Mesothelial cell of epicardium (in vitro differentiated cells): ENCODE data around the gene CDH13. TPM values are rescaled to one million over a fixed set of nuclear protein-coding genes. Genes with fewer than 3 reads are reported as not detected.

Experiments used
- DNase-seq, 2 experiments: peaks; one replicate each; pipeline ENCODE4 v3.0.0; 2021; ENCODE audit warnings: low spot score in 2 of 2; ENCODE audit not compliant: unreplicated experiment in 2 of 2
- H3K27ac Mint-ChIP-seq: 2 replicates; pipeline ENCODE4 v1.8.0; 2021; ENCODE audit warnings: mixed read lengths
- H3K27me3 Mint-ChIP-seq: 2 replicates; pipeline ENCODE4 v1.8.0; 2021; ENCODE audit warnings: low read depth, mixed read lengths
- H3K36me3 Mint-ChIP-seq: 2 replicates; pipeline ENCODE4 v1.8.0; 2021; ENCODE audit warnings: mixed read lengths
- H3K4me1 Mint-ChIP-seq: 2 replicates; pipeline ENCODE4 v1.8.0; 2021; ENCODE audit warnings: mixed read lengths
- H3K4me3 Mint-ChIP-seq: 2 replicates; pipeline ENCODE4 v1.8.0; 2021; ENCODE audit warnings: mild to moderate bottlenecking, moderate library complexity, mixed read lengths
- H3K9me3 Mint-ChIP-seq: 2 replicates; pipeline ENCODE4 v1.8.0; 2021; ENCODE audit warnings: mixed read lengths
- CTCF ChIP-seq: fragments of 200-600 bp; sonication (generic); IDR thresholded peaks from one replicate; pipeline ENCODE4 v1.5.0; 2021; ENCODE audit warnings: antibody characterized with exemption; ENCODE audit not compliant: unreplicated experiment
- total RNA-seq: library from RNA; stranded (reverse); gene quantifications from 3 replicates; pipeline ENCODE4 v1.2.1, GENCODE V29; 2021

CDH13 gene
- total RNA-seq, 1 donor from 2014 or later, result 0.80 TPM

DNA sequence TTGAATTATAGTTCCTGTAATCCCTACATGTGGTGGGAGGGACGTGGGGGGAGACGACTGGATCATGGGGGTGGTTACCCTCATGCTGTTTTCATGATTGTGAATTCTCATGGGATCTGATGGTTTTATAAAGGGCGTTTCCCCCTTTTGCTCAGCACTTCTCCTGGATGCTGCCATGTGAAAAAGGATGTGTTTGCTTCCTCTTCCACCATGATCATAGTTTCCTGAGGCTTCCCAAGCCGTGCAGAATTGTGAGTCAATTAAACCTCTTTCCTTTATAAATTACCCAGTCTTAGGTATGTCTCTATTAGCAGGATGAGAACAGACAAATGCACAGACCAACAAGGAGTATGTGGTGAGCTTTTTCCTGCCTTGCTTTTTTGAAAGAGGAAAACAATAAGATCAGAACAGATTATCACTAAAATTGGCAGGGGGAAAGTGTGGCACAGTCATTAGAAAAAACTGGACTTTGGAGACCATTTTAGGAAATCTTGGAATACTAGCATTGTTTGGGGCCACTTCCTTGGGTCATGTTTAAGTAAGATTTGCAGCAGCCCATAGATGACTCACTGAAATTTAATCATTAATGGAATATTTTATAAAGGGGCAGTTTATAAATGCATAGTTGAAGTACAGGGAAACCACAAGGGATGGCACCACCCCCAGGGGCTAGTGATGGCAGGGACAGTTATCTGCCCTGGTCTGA, 352.8 kb downstream of the CDH13 start:
- H3K27ac Mint-ChIP-seq, result no peak overlapping the region
- H3K9me3 Mint-ChIP-seq, result peaks cover 14% of the 10 kb centered on the region
- H3K36me3 Mint-ChIP-seq, result no peaks in the 10 kb centered on the region
- DNase-seq, result no peak
- H3K27me3 Mint-ChIP-seq, result peaks cover 2% of the 10 kb centered on the region
- H3K4me3 Mint-ChIP-seq, result no peak overlapping the region
- TF ChIP-seq CTCF, result no peak
- no peaks in the 10 kb centered on the region for H3K4me1 Mint-ChIP-seq

- no peak for DNase-seq
Measured at GRCh38 chr16:82980810-82981209, 354.0 kb downstream of the CDH13 start.

GRCh38 chr16:82987767-82988166, 361.0 kb downstream of the CDH13 start:
- no peak for TF ChIP-seq CTCF
- H3K27ac Mint-ChIP-seq, result no peak overlapping the region
- H3K36me3 Mint-ChIP-seq, result no peaks in the 10 kb centered on the region
- H3K27me3 Mint-ChIP-seq, result no peaks in the 10 kb centered on the region
- H3K4me3 Mint-ChIP-seq, result no peak overlapping the region
- DNase-seq, result no peak
- no peaks in the 10 kb centered on the region for H3K4me1 Mint-ChIP-seq
- H3K9me3 Mint-ChIP-seq, result no peaks in the 10 kb centered on the region

More at GRCh38 chr16:82980810-82981209, 354.0 kb downstream of the CDH13 start:
- Mint-ChIP-seq H3K4me3 (no peak overlapping the region), H3K36me3 (no peaks in the 10 kb centered on the region), H3K27ac (no peak overlapping the region), H3K27me3 (peaks cover 2% of the 10 kb centered on the region), H3K4me1 (no peaks in the 10 kb centered on the region), H3K9me3 (peaks cover 14% of the 10 kb centered on the region)
- TF ChIP-seq CTCF, result no peak

DNA sequence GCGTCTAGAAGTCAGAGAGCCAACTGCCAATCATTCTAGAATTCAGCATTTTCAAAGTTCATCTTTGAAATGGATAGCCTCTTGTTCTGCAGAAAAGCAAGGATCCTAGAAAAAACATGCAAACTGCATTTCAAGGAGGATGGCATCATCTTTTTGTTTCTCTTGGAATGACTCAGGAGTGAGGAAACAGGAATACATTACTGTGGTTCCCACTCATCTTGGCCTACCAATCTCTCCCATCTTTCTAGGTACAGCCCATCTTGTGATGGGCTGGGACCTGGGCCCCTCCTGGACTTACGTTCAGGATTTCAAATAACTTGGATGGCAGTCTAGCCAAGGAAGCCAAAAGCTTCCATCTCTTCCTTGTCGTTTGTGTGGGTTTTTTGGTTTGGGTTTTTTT, 363.4 kb downstream of the CDH13 start:
- Mint-ChIP-seq H3K27ac (no peak overlapping the region), H3K9me3 (no peaks in the 10 kb centered on the region), H3K27me3 (no peaks in the 10 kb centered on the region), H3K36me3 (no peaks in the 10 kb centered on the region), H3K4me1 (no peaks in the 10 kb centered on the region), H3K4me3 (no peak overlapping the region)
- DNase-seq, result no peak
- no peak for TF ChIP-seq CTCF

- Mint-ChIP-seq H3K4me1 (no peaks in the 10 kb centered on the region), H3K27ac (no peak overlapping the region), H3K36me3 (no peaks in the 10 kb centered on the region), H3K4me3 (no peak overlapping the region), H3K9me3 (no peaks in the 10 kb centered on the region), H3K27me3 (no peaks in the 10 kb centered on the region)
- no peak for DNase-seq
- no peak for TF ChIP-seq CTCF
Measured at GRCh38 chr16:82991410-82991809, 364.6 kb downstream of the CDH13 start.
